GM19397 (cell line): ENCODE measurements around the gene ZNF883.

Source experiments
- ATAC-seq: cut with Tn5 transposase; IDR thresholded peaks from one replicate; pipeline ENCODE4 v1.9.1; 2021; ENCODE audit warnings: mild to moderate bottlenecking, moderate library complexity; ENCODE audit not compliant: unreplicated experiment

Gene ZNF883

GRCh38 chr9:112921549-112921948 is 90.4 kb downstream of the ZNF883 start:
- ATAC-seq = no peak

GRCh38 chr9:112917987-112918362 is 94.0 kb downstream of the ZNF883 start:
- ATAC-seq = no peak

- ATAC-seq = no peak
Measured at GRCh38 chr9:112917047-112917986, 94.7 kb downstream of the ZNF883 start.

GRCh38 chr9:112914524-112914923 is 97.5 kb downstream of the ZNF883 start:
- ATAC-seq = no peak

GRCh38 chr9:112913326-112913725 is 98.7 kb downstream of the ZNF883 start:
- ATAC-seq = no peak

- no peak for ATAC-seq
Measured at GRCh38 chr9:112912636-112913035, 99.4 kb downstream of the ZNF883 start.

- ATAC-seq = no peak
Measured at GRCh38 chr9:112911736-112912135, 100.3 kb downstream of the ZNF883 start.
